ENCODE results near the gene TMEM80.

- TF ChIP-seq CTCF (IDR thresholded peaks at IDR 0.05) (no peak), POLR2A (IDR thresholded peaks at IDR 0.05) (no peak)
These were observed 7.1 kb downstream of the TMEM80 start for GRCh38 chr11:702462-703461.

Data from adrenal gland (tissue), 5 donors.